ENCODE measurements around the gene CTSZ. TPM values are rescaled to one million over a fixed set of nuclear protein-coding genes. Genes with fewer than 3 reads are reported as not detected.

CTSZ gene
- total and polyA plus RNA-seq, 2 experiments from 2014 or later = 0.58 to 41.4 TPM

GRCh38 chr20:59006167-59006863, 739 bp downstream of the CTSZ start:
- Mint-ChIP-seq H3K4me1 (peaks cover 24% of the 10 kb centered on the region), H3K36me3 (ENCODE audit: low read depth) (no peaks in the 10 kb centered on the region; the same call in 2 of the 3 replicates)

More at GRCh38 chr20:59006167-59006863, 739 bp downstream of the CTSZ start:
- Mint-ChIP-seq H3K4me3 (peak overlapping the region; percentile 65; the same call in 2 of the 3 replicates), H3K9me3 (no peaks in the 10 kb centered on the region), H3K27me3 (ENCODE audit: insufficient read depth, low read depth, poor library complexity) (peaks cover 24% of the 10 kb centered on the region), H3K27ac (no peak overlapping the region)
- ATAC-seq (peak; percentile 21), DNase-seq (ENCODE audit: low spot score) (peak; percentile 33)
- peaks cover 1% of the 10 kb centered on the region; the same call in 1 of the 2 replicates for H3K4me1 ChIP-seq (ENCODE audit: insufficient read depth)
- H2AFZ ChIP-seq = peak overlapping the region; percentile 81
- peaks cover 11% of the 10 kb centered on the region for H3K27me3 ChIP-seq (ENCODE audit: insufficient read depth)
- H3K27ac ChIP-seq (ENCODE audit: low read depth) = no peak overlapping the region
- TF ChIP-seq JUNB (IDR thresholded peaks at IDR 0.05; ENCODE audit: unreplicated experiment) (no peak), POLR2AphosphoS5 (IDR thresholded peaks at IDR 0.05; ENCODE audit: low read depth) (no peak), NANOG (IDR thresholded peaks at IDR 0.05; ENCODE audit: borderline replicate concordance) (no peak), ZNF331 (CRISPR knock-in tag; IDR thresholded peaks at IDR 0.05; ENCODE audit: low read depth) (no peak), REST (IDR thresholded peaks at IDR 0.05; ENCODE audit: unreplicated experiment) (no peak), EZH2phosphoT487 (IDR thresholded peaks at IDR 0.05; ENCODE audit: unreplicated experiment) (no peak), STAT1 (IDR thresholded peaks at IDR 0.05; ENCODE audit: unreplicated experiment) (no peak), EZH2 (IDR thresholded peaks at IDR 0.05; ENCODE audit: low read depth, unreplicated experiment) (no peak), ETS1 (IDR thresholded peaks at IDR 0.05) (no peak), ZNF114 (CRISPR knock-in tag; IDR thresholded peaks at IDR 0.05) (no peak), CREB1 (CRISPR knock-in tag; IDR thresholded peaks at IDR 0.05; ENCODE audit: low read depth) (no peak)
- TF ChIP-seq, protein P1, sequence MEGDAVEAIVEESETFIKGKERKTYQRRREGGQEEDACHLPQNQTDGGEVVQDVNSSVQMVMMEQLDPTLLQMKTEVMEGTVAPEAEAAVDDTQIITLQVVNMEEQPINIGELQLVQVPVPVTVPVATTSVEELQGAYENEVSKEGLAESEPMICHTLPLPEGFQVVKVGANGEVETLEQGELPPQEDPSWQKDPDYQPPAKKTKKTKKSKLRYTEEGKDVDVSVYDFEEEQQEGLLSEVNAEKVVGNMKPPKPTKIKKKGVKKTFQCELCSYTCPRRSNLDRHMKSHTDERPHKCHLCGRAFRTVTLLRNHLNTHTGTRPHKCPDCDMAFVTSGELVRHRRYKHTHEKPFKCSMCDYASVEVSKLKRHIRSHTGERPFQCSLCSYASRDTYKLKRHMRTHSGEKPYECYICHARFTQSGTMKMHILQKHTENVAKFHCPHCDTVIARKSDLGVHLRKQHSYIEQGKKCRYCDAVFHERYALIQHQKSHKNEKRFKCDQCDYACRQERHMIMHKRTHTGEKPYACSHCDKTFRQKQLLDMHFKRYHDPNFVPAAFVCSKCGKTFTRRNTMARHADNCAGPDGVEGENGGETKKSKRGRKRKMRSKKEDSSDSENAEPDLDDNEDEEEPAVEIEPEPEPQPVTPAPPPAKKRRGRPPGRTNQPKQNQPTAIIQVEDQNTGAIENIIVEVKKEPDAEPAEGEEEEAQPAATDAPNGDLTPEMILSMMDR (conservative IDR thresholded peaks at IDR 0.05; ENCODE audit: low read depth in 2 of 2) = no peak; a peak in 1 of 4 replicates
- TF ChIP-seq, protein P2, sequence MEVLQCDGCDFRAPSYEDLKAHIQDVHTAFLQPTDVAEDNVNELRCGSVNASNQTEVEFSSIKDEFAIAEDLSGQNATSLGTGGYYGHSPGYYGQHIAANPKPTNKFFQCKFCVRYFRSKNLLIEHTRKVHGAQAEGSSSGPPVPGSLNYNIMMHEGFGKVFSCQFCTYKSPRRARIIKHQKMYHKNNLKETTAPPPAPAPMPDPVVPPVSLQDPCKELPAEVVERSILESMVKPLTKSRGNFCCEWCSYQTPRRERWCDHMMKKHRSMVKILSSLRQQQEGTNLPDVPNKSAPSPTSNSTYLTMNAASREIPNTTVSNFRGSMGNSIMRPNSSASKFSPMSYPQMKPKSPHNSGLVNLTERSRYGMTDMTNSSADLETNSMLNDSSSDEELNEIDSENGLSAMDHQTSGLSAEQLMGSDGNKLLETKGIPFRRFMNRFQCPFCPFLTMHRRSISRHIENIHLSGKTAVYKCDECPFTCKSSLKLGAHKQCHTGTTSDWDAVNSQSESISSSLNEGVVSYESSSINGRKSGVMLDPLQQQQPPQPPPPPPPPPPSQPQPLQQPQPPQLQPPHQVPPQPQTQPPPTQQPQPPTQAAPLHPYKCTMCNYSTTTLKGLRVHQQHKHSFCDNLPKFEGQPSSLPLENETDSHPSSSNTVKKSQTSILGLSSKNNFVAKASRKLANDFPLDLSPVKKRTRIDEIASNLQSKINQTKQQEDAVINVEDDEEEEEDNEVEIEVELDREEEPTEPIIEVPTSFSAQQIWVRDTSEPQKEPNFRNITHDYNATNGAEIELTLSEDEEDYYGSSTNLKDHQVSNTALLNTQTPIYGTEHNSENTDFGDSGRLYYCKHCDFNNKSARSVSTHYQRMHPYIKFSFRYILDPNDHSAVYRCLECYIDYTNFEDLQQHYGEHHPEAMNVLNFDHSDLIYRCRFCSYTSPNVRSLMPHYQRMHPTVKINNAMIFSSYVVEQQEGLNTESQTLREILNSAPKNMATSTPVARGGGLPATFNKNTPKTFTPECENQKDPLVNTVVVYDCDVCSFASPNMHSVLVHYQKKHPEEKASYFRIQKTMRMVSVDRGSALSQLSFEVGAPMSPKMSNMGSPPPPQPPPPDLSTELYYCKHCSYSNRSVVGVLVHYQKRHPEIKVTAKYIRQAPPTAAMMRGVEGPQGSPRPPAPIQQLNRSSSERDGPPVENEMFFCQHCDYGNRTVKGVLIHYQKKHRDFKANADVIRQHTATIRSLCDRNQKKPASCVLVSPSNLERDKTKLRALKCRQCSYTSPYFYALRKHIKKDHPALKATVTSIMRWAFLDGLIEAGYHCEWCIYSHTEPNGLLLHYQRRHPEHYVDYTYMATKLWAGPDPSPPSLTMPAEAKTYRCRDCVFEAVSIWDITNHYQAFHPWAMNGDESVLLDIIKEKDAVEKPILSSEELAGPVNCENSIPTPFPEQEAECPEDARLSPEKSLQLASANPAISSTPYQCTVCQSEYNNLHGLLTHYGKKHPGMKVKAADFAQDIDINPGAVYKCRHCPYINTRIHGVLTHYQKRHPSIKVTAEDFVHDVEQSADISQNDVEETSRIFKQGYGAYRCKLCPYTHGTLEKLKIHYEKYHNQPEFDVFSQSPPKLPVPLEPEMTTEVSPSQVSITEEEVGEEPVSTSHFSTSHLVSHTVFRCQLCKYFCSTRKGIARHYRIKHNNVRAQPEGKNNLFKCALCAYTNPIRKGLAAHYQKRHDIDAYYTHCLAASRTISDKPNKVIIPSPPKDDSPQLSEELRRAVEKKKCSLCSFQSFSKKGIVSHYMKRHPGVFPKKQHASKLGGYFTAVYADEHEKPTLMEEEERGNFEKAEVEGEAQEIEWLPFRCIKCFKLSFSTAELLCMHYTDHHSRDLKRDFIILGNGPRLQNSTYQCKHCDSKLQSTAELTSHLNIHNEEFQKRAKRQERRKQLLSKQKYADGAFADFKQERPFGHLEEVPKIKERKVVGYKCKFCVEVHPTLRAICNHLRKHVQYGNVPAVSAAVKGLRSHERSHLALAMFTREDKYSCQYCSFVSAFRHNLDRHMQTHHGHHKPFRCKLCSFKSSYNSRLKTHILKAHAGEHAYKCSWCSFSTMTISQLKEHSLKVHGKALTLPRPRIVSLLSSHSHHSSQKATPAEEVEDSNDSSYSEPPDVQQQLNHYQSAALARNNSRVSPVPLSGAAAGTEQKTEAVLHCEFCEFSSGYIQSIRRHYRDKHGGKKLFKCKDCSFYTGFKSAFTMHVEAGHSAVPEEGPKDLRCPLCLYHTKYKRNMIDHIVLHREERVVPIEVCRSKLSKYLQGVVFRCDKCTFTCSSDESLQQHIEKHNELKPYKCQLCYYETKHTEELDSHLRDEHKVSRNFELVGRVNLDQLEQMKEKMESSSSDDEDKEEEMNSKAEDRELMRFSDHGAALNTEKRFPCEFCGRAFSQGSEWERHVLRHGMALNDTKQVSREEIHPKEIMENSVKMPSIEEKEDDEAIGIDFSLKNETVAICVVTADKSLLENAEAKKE (CRISPR knock-in tag; IDR thresholded peaks at IDR 0.05) = no peak
- no peaks in the 10 kb centered on the region for H3F3A ChIP-seq (replicated peaks; ENCODE audit: low read depth)
- H3K4me2 ChIP-seq = peak overlapping the region; percentile 96
- peak overlapping the region; percentile 65 for H3K4me3 ChIP-seq
- 0 out of 2 replicates have a peak, but pooled peaks cover 5% of the 10 kb centered on the region for H4K20me1 ChIP-seq (replicated peaks; ENCODE audit: insufficient read depth)
- H3K36me3 ChIP-seq (ENCODE audit: insufficient read depth) = no peaks in the 10 kb centered on the region
- H3K9me2 ChIP-seq (ENCODE audit: insufficient read depth) = no peaks in the 10 kb centered on the region
- H3K79me2 ChIP-seq (replicated peaks; ENCODE audit: insufficient read depth) = no peaks in the 10 kb centered on the region
